GM21786 (cell line): Measurements from ENCODE around the gene GFOD1.
A peak's percentile ranks its signal among the peaks of the same experiment; 100 is the strongest.
"Not testable (repeated sequence)": the region's sequence is repeated elsewhere in the genome, so short reads cannot be mapped to it uniquely, and the experiment has no call there.

ENCODE experiments used
- ATAC-seq: cut with Tn5 transposase; IDR thresholded peaks from one replicate; pipeline ENCODE4 v1.9.1; 2021; ENCODE audit not compliant: unreplicated experiment

Gene GFOD1

GRCh38 chr6:13331516-13332348, 155.7 kb downstream of the GFOD1 start:
- ATAC-seq: no peak

GRCh38 chr6:13328875-13329183, 158.6 kb downstream of the GFOD1 start:
- ATAC-seq: no peak

- ATAC-seq: peak; percentile 89
Measured at GRCh38 chr6:13328076-13328874, 159.1 kb downstream of the GFOD1 start, which contains the start of gene TBC1D7. TBC1D7 (minus strand) TSS chr6:13328537; CDS start chr6:13326898, 1,639 bp downstream.

- no peak for ATAC-seq
Measured at GRCh38 chr6:13327691-13328075, 159.7 kb downstream of the GFOD1 start.

GRCh38 chr6:13326031-13326586, 161.3 kb downstream of the GFOD1 start:
- not testable (repeated sequence) for ATAC-seq

GRCh38 chr6:13319891-13320564, 167.4 kb downstream of the GFOD1 start:
- ATAC-seq: no peak

- no peak for ATAC-seq
Measured at GRCh38 chr6:13318821-13319220, 168.6 kb downstream of the GFOD1 start.

- ATAC-seq: no peak
Measured at GRCh38 chr6:13315896-13316295, 171.5 kb downstream of the GFOD1 start.

- no peak for ATAC-seq
Measured at GRCh38 chr6:13314806-13315205, 172.6 kb downstream of the GFOD1 start.

- no peak for ATAC-seq
Measured at GRCh38 chr6:13311155-13311554, 176.2 kb downstream of the GFOD1 start.

GRCh38 chr6:13308332-13308731, 179.1 kb downstream of the GFOD1 start:
- ATAC-seq: no peak
